CD4-positive, alpha-beta T cell (primary cell): ENCODE measurements around the gene CD55. TPM values are rescaled to one million over a fixed set of nuclear protein-coding genes. Genes with fewer than 3 reads are reported as not detected.

Experiments
- ATAC-seq: fragments of 200-7000 bp; cut with Tn5 transposase; one replicate; pipeline ENCODE4 v1.10.0; 2022; ENCODE audit warnings: mild to moderate bottlenecking; ENCODE audit not compliant: poor library complexity
- CTCF ChIA-PET: fragments of 350-600 bp; sonication (Branson Sonifier 250); formaldehyde crosslinking; loops from one replicate; lab custom pipeline; 2021; ENCODE audit warnings: antibody characterized with exemption, inconsistent platforms; lab: Charles Lee
- POLR2A ChIA-PET: fragments of 350-600 bp; sonication (Branson Sonifier 250); formaldehyde crosslinking; loops from one replicate; lab custom pipeline; 2021; ENCODE audit warnings: antibody characterized with exemption, inconsistent platforms; lab: Charles Lee
- DNase-seq, 14 experiments: peaks; one replicate each; pipeline ENCODE4 v3.0.0-alpha.2; 2013 to 2020; ENCODE audit warnings: mixed read lengths in 2 of 14
- H3K27ac ChIP-seq, 2 donors: one replicate each; pipeline versions ENCODE4 v1.5.1 to v1.7.0; 2013; ENCODE audit warnings: low read length in 2 of 2, low read depth in 1 of 2, mild to moderate bottlenecking in 1 of 2
- H3K27me3 ChIP-seq, 2 experiments: 1 replicate in 1 of 2; 2 replicates in 1 of 2; pipeline versions ENCODE4 v1.6.1 to v1.7.0; 2013; ENCODE audit warnings: low read length in 2 of 2, control low read depth in 1 of 2, mild to moderate bottlenecking in 1 of 2, moderate library complexity in 1 of 2; ENCODE audit not compliant: insufficient read depth in 2 of 2, control insufficient read depth in 1 of 2
- H3K36me3 ChIP-seq: one replicate; pipeline ENCODE4 v1.6.1; 2013; ENCODE audit warnings: low read length, control low read depth; ENCODE audit not compliant: insufficient read depth
- H3K4me1 ChIP-seq: one replicate; pipeline ENCODE4 v1.6.1; 2013; ENCODE audit warnings: low read length, control low read depth; ENCODE audit not compliant: insufficient read depth
- H3K4me3 ChIP-seq: one replicate; pipeline ENCODE4 v1.5.1; 2013; ENCODE audit warnings: mild to moderate bottlenecking, low read length, moderate library complexity
- H3K9me3 ChIP-seq, 2 experiments: 1 replicate in 1 of 2; 2 replicates in 1 of 2; pipeline versions ENCODE4 v1.6.1 to v1.7.0; 2013; ENCODE audit warnings: low read length in 2 of 2, mild to moderate bottlenecking in 2 of 2, control low read depth in 1 of 2, moderate library complexity in 1 of 2; ENCODE audit not compliant: control insufficient read depth in 1 of 2, insufficient read depth in 1 of 2
- H3K27ac Mint-ChIP-seq: one replicate; pipeline ENCODE4 v1.8.0; 2020; ENCODE audit warnings: mixed read lengths
- H3K27me3 Mint-ChIP-seq: one replicate; pipeline ENCODE4 v1.8.0; 2021; ENCODE audit warnings: mixed read lengths
- H3K36me3 Mint-ChIP-seq: one replicate; pipeline ENCODE4 v1.8.0; 2021; ENCODE audit warnings: low read depth, mixed read lengths
- H3K4me1 Mint-ChIP-seq: one replicate; pipeline ENCODE4 v1.8.0; 2021; ENCODE audit warnings: low read depth, mixed read lengths
- H3K4me3 Mint-ChIP-seq: one replicate; pipeline ENCODE4 v1.8.0; 2020; ENCODE audit warnings: mild to moderate bottlenecking, mixed read lengths
- H3K9me3 Mint-ChIP-seq: one replicate; pipeline ENCODE4 v1.8.0; 2020; ENCODE audit warnings: mixed read lengths
- intact Hi-C, 2 experiments: fragments of 100-400 bp; cut with DNase I in 1 of 2; cut with micrococcal nuclease in 1 of 2; formaldehyde crosslinking; loops; one replicate each; pipeline versions ENCODE4 v1.15.1 to v1.9.0; 2023 to 2025; cut with DNase I, micrococcal nuclease
- total RNA-seq, 174 experiments: library from RNA in 2 of 174; stranded (reverse) in 2 of 174; gene quantifications; one replicate each; pipeline ENCODE4 v1.2.3 and lab custom pipeline; 2021 to 2026
- TF ChIP-seq, protein P1 (sequence below): fragments of 200-600 bp; IDR thresholded peaks from one replicate; pipeline ENCODE4 v1.8.0; 2022; ENCODE audit warnings: antibody characterized with exemption, mild to moderate bottlenecking

The CD55 gene
- total RNA-seq, 2 experiments from 2014 or later: 218 to 229 TPM

DNA sequence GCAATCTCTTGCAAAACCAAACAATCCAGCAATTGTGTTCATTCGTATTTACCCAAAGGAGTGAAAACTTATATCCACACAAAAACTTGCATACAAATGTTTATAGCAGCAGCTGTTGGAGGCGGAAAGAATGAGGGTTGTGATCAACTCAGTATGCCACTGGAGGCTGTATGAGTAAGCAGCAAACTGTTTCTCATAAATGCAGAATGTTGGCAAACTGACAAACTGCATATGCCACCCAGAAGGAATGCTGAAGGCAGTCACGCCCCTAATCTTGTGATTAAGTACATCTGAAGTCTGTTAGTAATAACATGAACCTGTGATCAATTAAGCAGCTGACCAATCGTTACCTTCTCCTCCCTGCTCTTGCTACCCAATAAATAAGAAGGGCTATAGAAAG is 72.1 kb downstream of the CD55 start:
- Histone ChIP-seq H3K4me1 (no peaks in the 10 kb centered on the region), H3K9me3 (no peaks in the 10 kb centered on the region), H3K36me3 (no peaks in the 10 kb centered on the region), H3K27me3 (no peaks in the 10 kb centered on the region), H3K4me3 (no peak overlapping the region), H3K27ac (no peak overlapping the region)
- Mint-ChIP-seq H3K9me3 (no peaks in the 10 kb centered on the region), H3K36me3 (no peaks in the 10 kb centered on the region), H3K27ac (no peak overlapping the region), H3K27me3 (no peaks in the 10 kb centered on the region), H3K4me3 (no peak overlapping the region), H3K4me1 (no peaks in the 10 kb centered on the region)
- no peak for ATAC-seq
- ChIA-PET POLR2A (no interaction called here), CTCF (no interaction called here)
- TF ChIP-seq, protein P1, sequence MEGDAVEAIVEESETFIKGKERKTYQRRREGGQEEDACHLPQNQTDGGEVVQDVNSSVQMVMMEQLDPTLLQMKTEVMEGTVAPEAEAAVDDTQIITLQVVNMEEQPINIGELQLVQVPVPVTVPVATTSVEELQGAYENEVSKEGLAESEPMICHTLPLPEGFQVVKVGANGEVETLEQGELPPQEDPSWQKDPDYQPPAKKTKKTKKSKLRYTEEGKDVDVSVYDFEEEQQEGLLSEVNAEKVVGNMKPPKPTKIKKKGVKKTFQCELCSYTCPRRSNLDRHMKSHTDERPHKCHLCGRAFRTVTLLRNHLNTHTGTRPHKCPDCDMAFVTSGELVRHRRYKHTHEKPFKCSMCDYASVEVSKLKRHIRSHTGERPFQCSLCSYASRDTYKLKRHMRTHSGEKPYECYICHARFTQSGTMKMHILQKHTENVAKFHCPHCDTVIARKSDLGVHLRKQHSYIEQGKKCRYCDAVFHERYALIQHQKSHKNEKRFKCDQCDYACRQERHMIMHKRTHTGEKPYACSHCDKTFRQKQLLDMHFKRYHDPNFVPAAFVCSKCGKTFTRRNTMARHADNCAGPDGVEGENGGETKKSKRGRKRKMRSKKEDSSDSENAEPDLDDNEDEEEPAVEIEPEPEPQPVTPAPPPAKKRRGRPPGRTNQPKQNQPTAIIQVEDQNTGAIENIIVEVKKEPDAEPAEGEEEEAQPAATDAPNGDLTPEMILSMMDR: no peak
- DNase-seq: no peak
- intact Hi-C loops: no loop called here

DNA sequence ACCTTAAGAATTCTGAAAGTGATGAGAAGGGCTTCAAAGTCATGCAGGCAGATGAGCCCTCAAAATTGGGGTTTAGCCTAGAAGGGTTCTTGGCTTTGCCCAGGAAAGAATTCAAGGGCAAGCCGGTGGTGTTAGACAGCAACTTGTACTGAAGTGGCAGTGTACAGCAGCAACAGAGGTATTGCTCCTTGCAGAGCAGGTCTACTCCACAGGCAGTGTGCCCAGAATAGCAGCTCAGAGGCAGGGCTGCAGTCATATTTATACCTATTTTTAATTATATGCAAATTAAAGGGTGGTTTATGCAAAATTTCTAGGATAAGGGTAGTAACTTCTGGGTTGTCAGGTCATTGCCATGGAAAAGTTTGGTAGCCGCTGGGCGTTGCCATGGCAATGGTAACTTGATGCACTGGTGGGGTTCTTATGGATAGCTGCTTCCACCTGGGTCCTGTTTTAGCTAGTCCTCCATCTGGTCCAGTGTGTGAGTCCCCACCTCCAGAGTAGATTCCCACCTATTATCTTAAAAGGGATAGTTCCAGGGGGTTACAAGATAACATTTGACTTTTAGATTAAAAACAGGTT is 74.8 kb downstream of the CD55 start:
- Mint-ChIP-seq H3K4me1 (no peaks in the 10 kb centered on the region), H3K4me3 (no peak overlapping the region), H3K36me3 (no peaks in the 10 kb centered on the region), H3K27ac (no peak overlapping the region), H3K27me3 (no peaks in the 10 kb centered on the region), H3K9me3 (no peaks in the 10 kb centered on the region)
- intact Hi-C loops: no loop called here
- H3K27ac ChIP-seq: no peak overlapping the region
- CTCF ChIA-PET: interaction anchor here (1.0 kb wide), 1 partner anchor 9 kb away, joined by 3 read pairs; no protein-coding TSS in a partner anchor
- TF ChIP-seq, protein P1: no peak
- H3K9me3 ChIP-seq: no peaks in the 10 kb centered on the region
- ATAC-seq (no peak), DNase-seq (no peak)
- H3K27me3 ChIP-seq: no peaks in the 10 kb centered on the region
- H3K4me1 ChIP-seq: no peaks in the 10 kb centered on the region
- POLR2A ChIA-PET: no interaction called here
- no peaks in the 10 kb centered on the region for H3K36me3 ChIP-seq
- H3K4me3 ChIP-seq: no peak overlapping the region

DNA sequence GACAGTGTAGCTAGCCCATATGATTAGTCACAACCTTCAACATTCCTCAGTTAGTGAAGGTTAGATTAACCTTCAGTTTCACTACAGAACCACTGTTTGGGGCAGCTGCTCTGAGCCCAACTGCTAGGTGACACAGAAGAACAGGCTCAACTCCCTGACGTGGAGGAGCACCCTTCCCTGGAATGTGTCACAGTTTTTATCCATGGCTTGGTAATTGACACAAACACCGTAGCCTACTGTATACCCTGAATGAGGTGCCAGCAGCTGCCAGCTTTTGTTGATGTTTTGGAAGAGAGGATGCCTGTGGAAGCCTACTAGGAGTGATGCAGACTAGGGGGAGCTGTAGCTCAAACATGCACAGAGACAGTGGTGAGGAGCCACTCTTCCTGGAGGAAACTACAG is 76.0 kb downstream of the CD55 start:
- intact Hi-C loops: no loop called here
- CTCF ChIA-PET: no interaction called here
- no peak overlapping the region for H3K4me3 Mint-ChIP-seq
- TF ChIP-seq, protein P1: no peak
- no peak overlapping the region for H3K27ac Mint-ChIP-seq
- H3K9me3 Mint-ChIP-seq: no peaks in the 10 kb centered on the region
- Histone ChIP-seq H3K36me3 (no peaks in the 10 kb centered on the region), H3K4me3 (no peak overlapping the region), H3K9me3 (no peaks in the 10 kb centered on the region), H3K4me1 (no peaks in the 10 kb centered on the region), H3K27ac (no peak overlapping the region), H3K27me3 (no peaks in the 10 kb centered on the region)
- no peak for ATAC-seq
- H3K4me1 Mint-ChIP-seq: no peaks in the 10 kb centered on the region
- no peaks in the 10 kb centered on the region for H3K27me3 Mint-ChIP-seq
- no peaks in the 10 kb centered on the region for H3K36me3 Mint-ChIP-seq
- no peak for DNase-seq
- POLR2A ChIA-PET: no interaction called here
